Lower lobe of right lung (tissue), 2 donors: ENCODE data around the gene CLEC4D. TPM values are rescaled to one million over a fixed set of nuclear protein-coding genes. Genes with fewer than 3 reads are reported as not detected.
"Not testable (repeated sequence)": the region's sequence is repeated elsewhere in the genome, so short reads cannot be mapped to it uniquely, and the experiment has no call there.

ENCODE experiments used
- ATAC-seq, 2 donors: fragments of 200-7000 bp; cut with Tn5 transposase; one replicate each; pipeline ENCODE4 v1.9.1; 2020 to 2022; ENCODE audit warnings: mild to moderate bottlenecking in 2 of 2, moderate library complexity in 2 of 2
- DNase-seq: peaks from one replicate; pipeline ENCODE4 v3.0.0-alpha.2; 2020
- H3K27ac ChIP-seq: fragments of 200-600 bp; one replicate; pipeline ENCODE4 v1.8.0; 2022
- H3K27me3 ChIP-seq: fragments of 200-600 bp; one replicate; pipeline ENCODE4 v1.8.0; 2022; ENCODE audit warnings: low read depth
- H3K36me3 ChIP-seq: fragments of 200-600 bp; one replicate; pipeline ENCODE4 v1.8.0; 2022; ENCODE audit warnings: mild to moderate bottlenecking
- H3K4me1 ChIP-seq: fragments of 200-600 bp; one replicate; pipeline ENCODE4 v1.8.0; 2022
- H3K4me3 ChIP-seq: fragments of 200-600 bp; one replicate; pipeline ENCODE4 v1.8.0; 2022; ENCODE audit warnings: mild to moderate bottlenecking
- H3K9me3 ChIP-seq: fragments of 200-600 bp; one replicate; pipeline ENCODE4 v1.8.0; 2022
- CTCF ChIP-seq: fragments of 200-600 bp; IDR thresholded peaks from one replicate; pipeline ENCODE4 v1.8.0; 2022; ENCODE audit warnings: antibody characterized with exemption, mild to moderate bottlenecking
- intact Hi-C: fragments of 100-400 bp; cut with DNase I; formaldehyde crosslinking; loops from one replicate; pipeline ENCODE4 v1.11.0; 2022
- total RNA-seq: library from RNA; stranded (reverse); fragmentation: NEBNext Ultra II Directional; extraction: Animal tissue kit (Norgen Biotek cat#: 25700); gene quantifications from one replicate; pipeline ENCODE4 v1.2.1, GENCODE V29; 2021
- donor health status: DM: no; HTN: yes; CAD: no; lungs with severe emphysema.

The CLEC4D gene
- total RNA-seq, 1 donor from 2014 or later: 1.4 TPM

- H3K4me3 ChIP-seq: no peak overlapping the region
- no peak for DNase-seq
- H3K9me3 ChIP-seq: peaks cover 2% of the 10 kb centered on the region
- no peaks in the 10 kb centered on the region for H3K36me3 ChIP-seq
- peaks cover 10% of the 10 kb centered on the region for H3K4me1 ChIP-seq
- TF ChIP-seq CTCF: no peak
- no peaks in the 10 kb centered on the region for H3K27me3 ChIP-seq
- intact Hi-C loops: no loop called here
- H3K27ac ChIP-seq: no peak overlapping the region
- no peak for ATAC-seq
Measured at GRCh38 chr12:8562310-8562709, 49.0 kb downstream of the CLEC4D start.

GRCh38 chr12:8563356-8563755, 50.1 kb downstream of the CLEC4D start:
- no peak overlapping the region for H3K4me3 ChIP-seq
- peaks cover 2% of the 10 kb centered on the region for H3K9me3 ChIP-seq
- H3K27me3 ChIP-seq: no peaks in the 10 kb centered on the region
- peaks cover 10% of the 10 kb centered on the region for H3K4me1 ChIP-seq
- intact Hi-C loops: no loop called here
- no peak overlapping the region for H3K27ac ChIP-seq
- DNase-seq (no peak), ATAC-seq (no peak)
- no peaks in the 10 kb centered on the region for H3K36me3 ChIP-seq
- TF ChIP-seq CTCF: no peak

- peaks cover 2% of the 10 kb centered on the region for H3K9me3 ChIP-seq
- intact Hi-C loops: no loop called here
- no peaks in the 10 kb centered on the region for H3K36me3 ChIP-seq
- H3K4me1 ChIP-seq: peaks cover 10% of the 10 kb centered on the region
- no peak for ATAC-seq
- no peak for TF ChIP-seq CTCF
- H3K27ac ChIP-seq: no peak overlapping the region
- no peak overlapping the region for H3K4me3 ChIP-seq
- H3K27me3 ChIP-seq: no peaks in the 10 kb centered on the region
- no peak for DNase-seq
Measured at GRCh38 chr12:8564656-8565055, 51.4 kb downstream of the CLEC4D start.

GRCh38 chr12:8566052-8566451, 52.7 kb downstream of the CLEC4D start:
- intact Hi-C loops, H3K27me3 ChIP-seq, H3K36me3 ChIP-seq, H3K4me1 ChIP-seq, H3K4me3 ChIP-seq, H3K9me3 ChIP-seq, DNase-seq: not testable (repeated sequence)
- peak overlapping the region; percentile 63 for H3K27ac ChIP-seq
- peak; percentile 39 to 65 for ATAC-seq

- Histone ChIP-seq H3K4me3 (no peak overlapping the region), H3K4me1 (peaks cover 10% of the 10 kb centered on the region), H3K27ac (peak overlapping the region; percentile 60), H3K27me3 (no peaks in the 10 kb centered on the region), H3K9me3 (peaks cover 2% of the 10 kb centered on the region), H3K36me3 (no peaks in the 10 kb centered on the region)
- ATAC-seq (peak in 1 of 2 donors; percentile 28), DNase-seq (no peak)
- no peak for TF ChIP-seq CTCF
- intact Hi-C loops: no loop called here
Measured at GRCh38 chr12:8566525-8566924, 53.2 kb downstream of the CLEC4D start.

Other genes starting within 250 kb of the CLEC4D start
- gene CLEC6A, start 57.5 kb upstream of the CLEC4D start, total RNA-seq: 3.4 TPM
- gene CLEC4E, start 27.4 kb downstream of the CLEC4D start, total RNA-seq: 21.5 TPM
- gene AICDA, start 99.4 kb downstream of the CLEC4D start, total RNA-seq: 0.77 TPM
- gene MFAP5, start 149.3 kb downstream of the CLEC4D start, total RNA-seq: 50.2 TPM
- 30.5 TPM for gene RIMKLB, start 184.5 kb downstream of the CLEC4D start, total RNA-seq